ENCODE measurements around the gene IFT81. TPM values are rescaled to one million over a fixed set of nuclear protein-coding genes. Genes with fewer than 3 reads are reported as not detected.

IFT81 gene, protein sequence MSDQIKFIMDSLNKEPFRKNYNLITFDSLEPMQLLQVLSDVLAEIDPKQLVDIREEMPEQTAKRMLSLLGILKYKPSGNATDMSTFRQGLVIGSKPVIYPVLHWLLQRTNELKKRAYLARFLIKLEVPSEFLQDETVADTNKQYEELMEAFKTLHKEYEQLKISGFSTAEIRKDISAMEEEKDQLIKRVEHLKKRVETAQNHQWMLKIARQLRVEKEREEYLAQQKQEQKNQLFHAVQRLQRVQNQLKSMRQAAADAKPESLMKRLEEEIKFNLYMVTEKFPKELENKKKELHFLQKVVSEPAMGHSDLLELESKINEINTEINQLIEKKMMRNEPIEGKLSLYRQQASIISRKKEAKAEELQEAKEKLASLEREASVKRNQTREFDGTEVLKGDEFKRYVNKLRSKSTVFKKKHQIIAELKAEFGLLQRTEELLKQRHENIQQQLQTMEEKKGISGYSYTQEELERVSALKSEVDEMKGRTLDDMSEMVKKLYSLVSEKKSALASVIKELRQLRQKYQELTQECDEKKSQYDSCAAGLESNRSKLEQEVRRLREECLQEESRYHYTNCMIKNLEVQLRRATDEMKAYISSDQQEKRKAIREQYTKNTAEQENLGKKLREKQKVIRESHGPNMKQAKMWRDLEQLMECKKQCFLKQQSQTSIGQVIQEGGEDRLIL
- 5.3 and 7.0 TPM in 2 replicates for total RNA-seq

DNA sequence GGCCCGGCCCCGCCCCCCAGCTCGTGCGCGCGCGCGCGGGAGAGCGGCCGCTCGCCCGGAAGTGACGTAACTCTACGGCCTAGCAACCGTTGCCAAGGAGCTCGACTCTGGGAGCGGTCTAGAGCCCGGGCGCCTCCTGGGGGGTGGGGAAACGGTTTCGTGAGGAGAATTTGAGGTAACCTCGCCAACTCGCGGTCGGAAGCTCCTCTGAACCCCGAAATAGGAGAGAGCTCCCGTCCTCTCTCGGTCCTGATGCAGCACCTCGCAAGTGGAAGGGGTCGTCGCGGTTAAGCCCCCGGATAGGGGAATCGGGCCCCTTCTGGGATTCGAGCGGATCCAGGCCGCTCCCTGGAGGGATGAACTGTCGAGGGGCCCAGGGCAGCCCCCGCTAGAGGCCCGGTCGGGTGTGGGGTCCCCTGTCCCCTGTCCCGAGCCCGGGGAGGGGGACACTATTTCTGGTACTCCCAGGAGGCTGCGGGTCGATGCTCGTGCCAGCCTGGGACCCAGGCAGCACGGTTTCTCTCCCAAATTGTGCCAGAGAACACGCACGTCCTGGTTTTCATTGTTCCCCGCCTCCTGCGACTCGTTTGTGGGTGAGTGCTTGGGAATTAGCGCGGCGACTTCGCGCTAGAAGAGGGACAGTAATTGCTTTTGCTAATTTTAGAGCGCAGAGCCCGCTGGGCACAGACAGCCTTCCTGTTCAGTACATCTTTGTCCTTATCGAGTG is at the start of gene IFT81:
TSS of gene IFT81 (plus strand) at position 89 of the 727 bp plus-strand sequence. CDS start 3,024 bp downstream, outside the sequence.

Other genes with a start within 250 kb of the IFT81 start
- gene GLTP, start 243.8 kb upstream of the IFT81 start, total RNA-seq = 29.8 and 44.0 TPM in 2 replicates
- 4.9 and 7.8 TPM in 2 replicates for gene TCHP, start 224.1 kb upstream of the IFT81 start, total RNA-seq
- 29.6 and 29.8 TPM in 2 replicates for gene GIT2, start 128.0 kb upstream of the IFT81 start, total RNA-seq
- 37.6 and 43.7 TPM in 2 replicates for gene ANKRD13A, start 124.9 kb upstream of the IFT81 start, total RNA-seq
- gene C12orf76, start 75.8 kb upstream of the IFT81 start, total RNA-seq = 17.5 and 18.0 TPM in 2 replicates
- gene ATP2A2, start 156.9 kb downstream of the IFT81 start, total RNA-seq = 90.5 and 92.3 TPM in 2 replicates